Kidney (tissue), 14 donors: Measurements from ENCODE around the gene CD79A. TPM values are rescaled to one million over a fixed set of nuclear protein-coding genes. Genes with fewer than 3 reads are reported as not detected.

Experiments used
- DNase-seq, 5 donors: peaks; one replicate each; pipeline ENCODE4 v3.0.0-alpha.2; 2013 to 2020
- FAIRE-seq: peaks from 2 replicates; lab custom pipeline; 2012; peaks lifted over from hg19 to GRCh38; lab: Jason Lieb, UNC
- H3K27ac ChIP-seq, 2 donors: one replicate each; pipeline ENCODE4 v1.7.0; 2013; ENCODE audit warnings: low read depth in 2 of 2, low read length in 2 of 2, inconsistent platforms in 1 of 2
- H3K27me3 ChIP-seq: one replicate; pipeline ENCODE4 v1.7.1; 2013; ENCODE audit warnings: low read length, inconsistent platforms; ENCODE audit not compliant: control insufficient read depth, insufficient read depth
- H3K36me3 ChIP-seq, 3 donors: one replicate each; pipeline versions ENCODE4 v1.7.0 to v1.7.1; 2013; ENCODE audit warnings: low read length in 3 of 3, control low read depth in 1 of 3, inconsistent platforms in 1 of 3; ENCODE audit not compliant: insufficient read depth in 3 of 3, control insufficient read depth in 2 of 3
- H3K4me1 ChIP-seq, 3 donors: one replicate each; pipeline versions ENCODE4 v1.7.0 to v1.7.1; 2013; ENCODE audit warnings: low read length in 3 of 3, inconsistent platforms in 1 of 3, low read depth in 1 of 3; ENCODE audit not compliant: control insufficient read depth in 2 of 3, insufficient read depth in 2 of 3
- H3K4me3 ChIP-seq, 3 donors: one replicate each; pipeline versions ENCODE4 v1.7.0 to v1.8.1; 2013; ENCODE audit warnings: low read length in 3 of 3, control low read depth in 1 of 3, inconsistent platforms in 1 of 3
- H3K9ac ChIP-seq, 3 donors: one replicate each; pipeline versions ENCODE4 v1.7.0 to v1.7.1; 2013; ENCODE audit warnings: low read length in 3 of 3, control low read depth in 1 of 3, inconsistent platforms in 1 of 3
- H3K9me3 ChIP-seq, 3 donors: one replicate each; pipeline versions ENCODE4 v1.7.0 to v1.7.1; 2013; ENCODE audit warnings: low read length in 3 of 3, control low read depth in 1 of 3, inconsistent platforms in 1 of 3; ENCODE audit not compliant: control insufficient read depth in 2 of 3, insufficient read depth in 1 of 3
- CTCF ChIP-seq: IDR thresholded peaks from 3 replicates; pipeline ENCODE4 v1.5.1; 2012; ENCODE audit warnings: mild to moderate bottlenecking, moderate library complexity, borderline replicate concordance; ENCODE audit not compliant: insufficient read depth; ENCODE audit errors: extremely low read depth
- intact Hi-C: fragments of 100-400 bp; cut with DNase I; formaldehyde crosslinking; loops from one replicate; pipeline ENCODE4 v1.11.1; 2022
- polyA plus RNA-seq: library from polyadenylated mRNA; stranded (reverse); fragments of 350-450 nt; fragmentation: Illumina TruSeq; extraction: RNeasy Lipid Tissue Mini Kit (QIAGEN cat#74804); gene quantifications from one replicate; pipeline ENCODE4 v1.2.3, GENCODE V29; 2014; ENCODE audit warnings: low read depth, low replicate concordance; ENCODE audit not compliant: insufficient read depth
- total RNA-seq: library from RNA; stranded (reverse); fragmentation: NEBNext Ultra II Directional; extraction: Animal tissue kit (Norgen Biotek cat#: 25700); gene quantifications from one replicate; pipeline ENCODE4 v1.2.1, GENCODE V29; 2021
- donor health status: control.
- donor health status: control.
- donor health status: control.
- donor health status: control.
- donor health status: control.
- donor health status: DM: yes; HTN: yes; CAD: no.
- donor health status: Normal renal cell carcinoma (clear cell type).

The CD79A gene
- total and polyA plus RNA-seq, 2 donors from 2014 or later = 0.32 to 11.0 TPM

DNA sequence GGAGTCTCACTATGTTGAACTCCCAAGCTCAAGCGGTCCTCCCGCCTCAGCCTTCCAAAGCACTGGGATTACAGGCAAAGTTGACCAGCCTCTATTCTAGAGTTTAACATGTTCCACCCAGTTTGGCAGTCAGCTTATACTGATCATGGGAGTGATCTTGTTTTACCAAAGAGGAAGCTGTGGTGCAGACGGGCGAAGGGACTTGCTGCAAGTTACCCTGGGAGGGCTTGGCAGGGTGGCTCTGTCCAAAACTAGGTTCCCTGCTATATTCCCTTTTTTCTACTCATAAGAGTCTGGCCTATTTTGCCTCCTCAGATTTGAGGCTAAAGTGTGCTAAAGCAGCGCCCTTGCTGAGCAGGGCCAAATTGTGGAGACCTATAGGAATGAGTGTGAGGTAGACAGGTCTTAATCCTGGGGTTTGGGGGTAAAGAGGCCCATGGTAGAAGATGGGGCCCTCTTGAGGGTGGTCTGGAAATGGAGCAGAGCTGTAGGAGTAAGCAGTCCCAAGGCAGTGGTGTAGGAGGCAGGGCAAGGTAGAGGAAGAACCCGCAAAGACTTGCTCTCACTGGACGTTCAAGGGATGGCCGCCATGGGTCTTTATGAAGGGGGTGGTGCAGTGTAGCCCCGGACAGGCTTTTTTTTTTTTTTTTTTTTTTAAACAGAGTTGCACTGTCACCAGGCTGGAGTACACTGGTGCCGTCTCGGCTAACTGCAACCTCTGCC lies 13.7 kb upstream of the CD79A start:
- Histone ChIP-seq H3K4me3 (no peak overlapping the region), H3K27me3 (no peaks in the 10 kb centered on the region), H3K9me3 (no peaks in the 10 kb centered on the region), H3K4me1 (peaks cover 2 to 22% (median 11%) of the 10 kb centered on the region in 3 donors), H3K36me3 (peaks cover 17 to 40% (median 21%) of the 10 kb centered on the region in 3 donors), H3K9ac (no peak overlapping the region), H3K27ac (no peak overlapping the region)
- FAIRE-seq (no peak), DNase-seq (peak in 1 of 5 donors; percentile 26)
- intact Hi-C loops = no loop called here
- no peak for TF ChIP-seq CTCF

DNA sequence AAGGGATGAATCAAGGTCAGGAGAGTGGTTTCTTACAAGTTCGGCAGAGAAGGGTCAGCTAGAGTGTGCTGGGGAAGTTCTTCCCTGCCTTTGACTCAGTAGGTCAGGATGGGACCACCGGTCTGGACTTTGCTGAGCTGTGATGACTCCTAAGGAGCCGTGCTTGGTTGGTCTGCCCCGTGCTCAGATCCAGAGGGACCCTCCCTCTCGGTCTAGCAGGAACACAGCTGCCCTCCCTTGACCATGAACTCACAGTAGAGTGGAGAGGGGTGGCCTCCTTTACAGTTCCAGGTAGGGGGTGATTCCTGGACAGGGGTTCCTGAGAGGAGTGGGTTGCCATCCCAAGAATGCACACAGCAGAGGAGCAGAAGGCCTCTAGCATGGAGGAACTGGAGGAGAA lies 12.7 kb upstream of the CD79A start:
- peaks cover 2 to 22% (median 11%) of the 10 kb centered on the region in 3 donors for H3K4me1 ChIP-seq
- no peaks in the 10 kb centered on the region for H3K9me3 ChIP-seq
- TF ChIP-seq CTCF = no peak
- no peak overlapping the region for H3K9ac ChIP-seq
- no peaks in the 10 kb centered on the region for H3K27me3 ChIP-seq
- FAIRE-seq = no peak
- intact Hi-C loops = no loop called here
- H3K36me3 ChIP-seq = peaks cover 17 to 50% (median 23%) of the 10 kb centered on the region in 3 donors
- H3K4me3 ChIP-seq = no peak overlapping the region
- no peak overlapping the region for H3K27ac ChIP-seq
- peak in 1 of 5 donors; percentile 32 for DNase-seq

DNA sequence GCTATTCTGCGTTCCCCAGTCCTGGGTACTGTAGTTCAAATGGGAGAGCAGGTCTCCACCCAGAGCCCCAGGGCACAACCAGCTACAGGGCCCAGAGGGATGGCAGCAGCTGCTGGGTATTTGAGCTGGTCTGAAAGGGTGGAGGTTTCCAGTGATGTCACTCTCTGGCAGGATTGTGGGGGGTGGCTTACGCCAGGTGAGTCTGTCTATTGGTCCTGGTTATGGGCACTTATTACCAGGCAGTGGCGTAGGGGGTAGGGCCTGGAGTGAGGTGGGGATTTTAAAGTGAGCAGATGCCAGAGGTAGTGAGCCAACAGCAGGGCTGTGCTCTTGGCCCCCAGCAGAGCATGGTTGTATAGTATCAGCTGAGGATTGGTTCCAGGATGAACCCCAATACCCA lies 10.8 kb upstream of the CD79A start:
- intact Hi-C loops = no loop called here
- no peaks in the 10 kb centered on the region for H3K9me3 ChIP-seq
- H3K27ac ChIP-seq = no peak overlapping the region
- peaks cover under 1 to 17% (median 4%) of the 10 kb centered on the region in 3 donors for H3K4me1 ChIP-seq
- no peak overlapping the region for H3K4me3 ChIP-seq
- H3K27me3 ChIP-seq = no peaks in the 10 kb centered on the region
- TF ChIP-seq CTCF = no peak
- FAIRE-seq = no peak
- no peak overlapping the region for H3K9ac ChIP-seq
- DNase-seq = peak in 1 of 5 donors; percentile 17
- peaks cover 13 to 57% (median 29%) of the 10 kb centered on the region in 3 donors for H3K36me3 ChIP-seq
